HepG2 (cell line): ENCODE data around the gene FHIT. TPM values are rescaled to one million over a fixed set of nuclear protein-coding genes. Genes with fewer than 3 reads are reported as not detected.

Experiments
- ATAC-seq: fragments of 200-7000 bp; cut with Tn5 transposase; 3 replicates; pipeline ENCODE4 v1.9.1; 2020; ENCODE audit warnings: mild to moderate bottlenecking, moderate library complexity
- BruUV-seq: library from RNA; stranded (reverse); fragments of 400-500 nt; replicated peaks from 2 replicates; lab custom pipeline; 2021; lab: Mats Ljungman, UMichigan
- CTCF ChIA-PET: fragments of 300-600 bp; formaldehyde crosslinking; extraction: SDS; loops from one replicate; lab custom pipeline; 2021; ENCODE audit warnings: low total read pairs, inconsistent platforms, low intra/inter-chr PET ratio; lab: Yijun Ruan, JAX
- POLR2A ChIA-PET: fragments of 350-600 bp; sonication (Branson Sonifier 250); formaldehyde crosslinking; loops from one replicate; lab custom pipeline; 2020; ENCODE audit warnings: antibody characterized with exemption, inconsistent platforms; lab: Yijun Ruan, JAX
- DNase-seq: peaks from one replicate; pipeline ENCODE4 v3.0.0-alpha.2; 2015; ENCODE audit warnings: low spot score
- FAIRE-seq: peaks from 3 replicates; lab custom pipeline; 2011; peaks lifted over from hg19 to GRCh38; lab: Jason Lieb, UNC
- H2AFZ ChIP-seq: one replicate; pipeline ENCODE4 v1.6.1; 2011; ENCODE audit warnings: low read length, inconsistent platforms
- H3K27ac ChIP-seq: fragments of 300-600 bp; 3 replicates; pipeline ENCODE4 v1.8.0; 2011; ENCODE audit warnings: mixed run types, mild to moderate bottlenecking, mixed read lengths, low read length, inconsistent platforms; ENCODE audit not compliant: insufficient read depth; ENCODE audit errors: extremely low read length
- H3K27me3 ChIP-seq, 2 experiments: fragments of 200-600 bp in 1 of 2; 2 replicates in 1 of 2; 3 replicates in 1 of 2; pipeline versions ENCODE4 v1.6.0 to v1.8.0; 2011; ENCODE audit warnings: low read length in 2 of 2, mild to moderate bottlenecking in 2 of 2, moderate library complexity in 2 of 2, inconsistent platforms in 1 of 2; ENCODE audit not compliant: insufficient read depth in 2 of 2, control insufficient read depth in 1 of 2
- H3K36me3 ChIP-seq, 2 experiments: fragments of 200-600 bp in 1 of 2; replicated peaks in 1 of 2; 2 replicates in 1 of 2; 3 replicates in 1 of 2; pipeline versions ENCODE4 v1.5.1 to v1.8.0; 2011; ENCODE audit warnings: low read length in 2 of 2, inconsistent platforms in 1 of 2; ENCODE audit not compliant: insufficient read depth in 2 of 2, control insufficient read depth in 1 of 2
- H3K4me1 ChIP-seq: 2 replicates; pipeline ENCODE4 v1.5.1; 2012; ENCODE audit warnings: low read length, inconsistent platforms; ENCODE audit not compliant: insufficient read depth
- H3K4me2 ChIP-seq: 2 replicates; pipeline ENCODE4 v1.6.0; 2011; ENCODE audit warnings: low read depth, low read length, inconsistent platforms
- H3K4me3 ChIP-seq, 3 experiments: fragments of 200-600 bp in 1 of 3; sonication (generic), shearing (Covaris generic) in 1 of 3; replicated peaks in 1 of 3; 2 replicates each; pipeline ENCODE4 v1.5.1; 2011 to 2016; ENCODE audit warnings: low read length in 3 of 3, inconsistent platforms in 2 of 3, low read depth in 2 of 3, mild to moderate bottlenecking in 2 of 3, control low read depth in 1 of 3, mixed read lengths in 1 of 3; ENCODE audit not compliant: insufficient read depth in 1 of 3
- H3K79me2 ChIP-seq: one replicate; pipeline ENCODE4 v1.6.1; 2011; ENCODE audit warnings: low read length, inconsistent platforms; ENCODE audit not compliant: insufficient read depth
- H3K9ac ChIP-seq: 2 replicates; pipeline ENCODE4 v1.6.0; 2011; ENCODE audit warnings: mild to moderate bottlenecking, low read depth, low read length, inconsistent platforms; ENCODE audit not compliant: insufficient read depth
- H3K9me3 ChIP-seq: 2 replicates; pipeline ENCODE4 v1.5.1; 2012; ENCODE audit warnings: mild to moderate bottlenecking, low read length
- H4K20me1 ChIP-seq: 2 replicates; pipeline ENCODE4 v1.6.0; 2011; ENCODE audit warnings: inconsistent platforms, mild to moderate bottlenecking, low read length, moderate library complexity; ENCODE audit not compliant: insufficient read depth
- NFATC3 ChIP-seq: sonication (generic); formaldehyde crosslinking; IDR thresholded peaks from 2 replicates; pipeline ENCODE4 v1.5.1; 2020; ENCODE audit warnings: mild to moderate bottlenecking, missing genetic modification reagents
- POLR2AphosphoS2 ChIP-seq: IDR thresholded peaks from 2 replicates; pipeline ENCODE4 v1.6.1; 2011; ENCODE audit warnings: low read depth, low read length, improper control_type of control experiment
- U2AF1 ChIP-seq: fragments of 200-400 bp; formaldehyde crosslinking; optimal IDR thresholded peaks from 2 replicates; pipeline ENCODE3; 2017; ENCODE audit warnings: mild to moderate bottlenecking, low read depth, low read length
- ZNF232 ChIP-seq: sonication (generic); formaldehyde crosslinking; IDR thresholded peaks from 2 replicates; pipeline ENCODE4 v1.4.0; 2020; ENCODE audit warnings: missing genetic modification reagents, borderline replicate concordance
- WGBS: methylation state at CpG from one replicate; pipeline ENCODE4 v1.1.6; 2017; ENCODE audit warnings: low lambda C conversion rate; 5-methylcytosine and 5-hydroxymethylcytosine counted together
- in situ Hi-C: cut with HindIII; loops from 2 replicates; pipeline ENCODE4 v1.10.0; 2017; ENCODE audit warnings: low pct_unique_long_range_greater_than_20kb; ENCODE audit not compliant: extremely low pct_ligation_motif_present
- intact Hi-C: fragments of 100-400 bp; cut with micrococcal nuclease; formaldehyde crosslinking; loops from one replicate; pipeline ENCODE4 v1.10.0; 2022; ENCODE audit not compliant: unreplicated experiment
- polyA plus RNA-seq, 8 experiments: library from polyadenylated mRNA; depleted of rRNA in 3 of 8; stranded (reverse) in 7 of 8; unstranded in 1 of 8; fragments of >200 nt; fragmentation: Illumina TruSeq in 4 of 8; extraction: Trizol in 4 of 8; gene quantifications; 2 replicates each; pipeline versions ENCODE4 v1.2.1 to v1.2.3, GENCODE V29; 2011 to 2016; ENCODE audit warnings: low read depth in 4 of 8, missing spikeins in 1 of 8, mixed read lengths in 1 of 8; ENCODE audit not compliant: insufficient read depth in 1 of 8
- total RNA-seq, 5 experiments: library from RNA; depleted of rRNA; stranded (reverse); fragments of >200 nt; fragmentation: Illumina TruSeq; extraction: Trizol; gene quantifications; 2 replicates each; pipeline ENCODE4 v1.2.3, GENCODE V29; 2016; ENCODE audit warnings: low read depth in 1 of 5
- TF ChIP-seq, protein P1 (sequence below): sonication (generic); formaldehyde crosslinking; IDR thresholded peaks from 2 replicates; pipeline ENCODE4 v1.4.0; 2020; ENCODE audit warnings: missing genetic modification reagents
- TF ChIP-seq, protein P2 (sequence below): sonication (generic); formaldehyde crosslinking; IDR thresholded peaks from 2 replicates; pipeline ENCODE4 v1.4.0; 2020; ENCODE audit warnings: missing genetic modification reagents
- TF ChIP-seq, protein P3 (sequence below): sonication (generic); formaldehyde crosslinking; IDR thresholded peaks from 2 replicates; pipeline ENCODE4 v1.8.1; 2023; ENCODE audit warnings: mild to moderate bottlenecking, missing genetic modification reagents

The FHIT gene
- total and polyA plus RNA-seq, 2 of the 13 experiments (the other 11 are each of a cell fraction or from before 2014, with no cell fraction given): 4.0 to 4.6 TPM

DNA sequence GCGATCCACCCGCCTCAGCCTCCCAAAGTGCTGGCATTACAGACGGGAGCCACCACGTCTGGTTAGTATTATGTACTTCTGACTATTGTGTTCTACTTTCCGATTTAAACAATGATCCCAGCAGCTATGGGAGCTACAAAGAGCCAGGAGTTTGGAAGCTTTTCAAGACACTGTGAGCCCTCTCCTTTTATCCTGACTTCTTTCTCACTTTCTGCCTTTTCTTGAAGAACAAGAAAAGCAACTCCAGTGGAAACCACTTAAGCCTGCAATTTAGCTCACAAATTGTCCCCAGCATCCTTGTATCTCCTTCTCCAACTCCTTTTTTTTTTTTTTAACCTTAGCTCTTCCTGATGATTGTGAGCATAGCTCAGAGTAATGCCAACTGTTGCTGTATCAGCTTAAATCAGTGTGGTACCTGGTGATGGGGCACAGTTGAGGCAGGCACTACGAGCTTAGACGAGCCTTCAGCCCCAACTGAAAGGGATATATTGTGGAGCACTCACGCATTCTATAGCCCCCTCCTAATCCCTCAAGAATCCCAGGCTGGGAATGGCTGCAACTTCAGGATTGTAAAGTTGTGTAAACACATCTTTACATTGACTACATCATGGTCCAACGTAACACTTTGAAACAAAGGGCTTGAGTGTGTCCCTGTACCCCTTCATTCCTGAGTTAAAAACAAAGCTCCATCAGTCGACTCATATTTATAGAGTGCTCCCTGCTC lies 677.0 kb downstream of the FHIT start:
- H3K4me3 ChIP-seq: no peak overlapping the region
- no peaks in the 10 kb centered on the region for H3K9me3 ChIP-seq
- H3K4me2 ChIP-seq: no peak overlapping the region
- H3K36me3 ChIP-seq: no peaks in the 10 kb centered on the region
- in situ Hi-C loops (no loop called here), intact Hi-C loops (no loop called here)
- POLR2A ChIA-PET: no interaction called here
- CTCF ChIA-PET: no interaction called here
- no TSS peak for BruUV-seq
- DNase-seq (no peak), FAIRE-seq (no peak), ATAC-seq (no peak)
- H3K9ac ChIP-seq: no peak overlapping the region
- H3K27me3 ChIP-seq: no peaks in the 10 kb centered on the region
- no peak overlapping the region for H2AFZ ChIP-seq
- H3K79me2 ChIP-seq: no peaks in the 10 kb centered on the region
- no peaks in the 10 kb centered on the region for H4K20me1 ChIP-seq
- TF ChIP-seq, protein P1, sequence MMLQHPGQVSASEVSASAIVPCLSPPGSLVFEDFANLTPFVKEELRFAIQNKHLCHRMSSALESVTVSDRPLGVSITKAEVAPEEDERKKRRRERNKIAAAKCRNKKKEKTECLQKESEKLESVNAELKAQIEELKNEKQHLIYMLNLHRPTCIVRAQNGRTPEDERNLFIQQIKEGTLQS: no peak
- no peak for TF ChIP-seq ZNF232 (CRISPR knock-in tag)
- WGBS: 43% methylated on average over 9 of the region's 10 CpGs
- no peak overlapping the region for H3K27ac ChIP-seq
- H3K4me1 ChIP-seq: no peaks in the 10 kb centered on the region

- Histone ChIP-seq H3K79me2 (no peaks in the 10 kb centered on the region), H3K4me1 (no peaks in the 10 kb centered on the region), H3K9ac (no peak overlapping the region), H4K20me1 (no peaks in the 10 kb centered on the region), H3K4me3 (no peak overlapping the region), H3K4me2 (no peak overlapping the region), H3K9me3 (no peaks in the 10 kb centered on the region), H3K27me3 (no peaks in the 10 kb centered on the region), H3K27ac (no peak overlapping the region), H3K36me3 (no peaks in the 10 kb centered on the region), H2AFZ (no peak overlapping the region)
- WGBS: 36% methylated on average over 9 of the region's 9 CpGs
- CTCF ChIA-PET: no interaction called here
- no peak for DNase-seq
- intact Hi-C loops: no loop called here
- no TSS peak for BruUV-seq
- no peak for TF ChIP-seq U2AF1
- no peak for TF ChIP-seq NFATC3 (CRISPR knock-in tag)
- TF ChIP-seq, protein P2, sequence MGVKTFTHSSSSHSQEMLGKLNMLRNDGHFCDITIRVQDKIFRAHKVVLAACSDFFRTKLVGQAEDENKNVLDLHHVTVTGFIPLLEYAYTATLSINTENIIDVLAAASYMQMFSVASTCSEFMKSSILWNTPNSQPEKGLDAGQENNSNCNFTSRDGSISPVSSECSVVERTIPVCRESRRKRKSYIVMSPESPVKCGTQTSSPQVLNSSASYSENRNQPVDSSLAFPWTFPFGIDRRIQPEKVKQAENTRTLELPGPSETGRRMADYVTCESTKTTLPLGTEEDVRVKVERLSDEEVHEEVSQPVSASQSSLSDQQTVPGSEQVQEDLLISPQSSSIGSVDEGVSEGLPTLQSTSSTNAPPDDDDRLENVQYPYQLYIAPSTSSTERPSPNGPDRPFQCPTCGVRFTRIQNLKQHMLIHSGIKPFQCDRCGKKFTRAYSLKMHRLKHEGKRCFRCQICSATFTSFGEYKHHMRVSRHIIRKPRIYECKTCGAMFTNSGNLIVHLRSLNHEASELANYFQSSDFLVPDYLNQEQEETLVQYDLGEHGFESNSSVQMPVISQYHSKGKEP (CRISPR knock-in tag): no peak
- TF ChIP-seq POLR2AphosphoS2: no peak
- TF ChIP-seq, protein P3, sequence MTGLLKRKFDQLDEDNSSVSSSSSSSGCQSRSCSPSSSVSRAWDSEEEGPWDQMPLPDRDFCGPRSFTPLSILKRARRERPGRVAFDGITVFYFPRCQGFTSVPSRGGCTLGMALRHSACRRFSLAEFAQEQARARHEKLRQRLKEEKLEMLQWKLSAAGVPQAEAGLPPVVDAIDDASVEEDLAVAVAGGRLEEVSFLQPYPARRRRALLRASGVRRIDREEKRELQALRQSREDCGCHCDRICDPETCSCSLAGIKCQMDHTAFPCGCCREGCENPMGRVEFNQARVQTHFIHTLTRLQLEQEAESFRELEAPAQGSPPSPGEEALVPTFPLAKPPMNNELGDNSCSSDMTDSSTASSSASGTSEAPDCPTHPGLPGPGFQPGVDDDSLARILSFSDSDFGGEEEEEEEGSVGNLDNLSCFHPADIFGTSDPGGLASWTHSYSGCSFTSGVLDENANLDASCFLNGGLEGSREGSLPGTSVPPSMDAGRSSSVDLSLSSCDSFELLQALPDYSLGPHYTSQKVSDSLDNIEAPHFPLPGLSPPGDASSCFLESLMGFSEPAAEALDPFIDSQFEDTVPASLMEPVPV (CRISPR knock-in tag): no peak
- POLR2A ChIA-PET: no interaction called here
- no peak for FAIRE-seq
- no peak for ATAC-seq
- in situ Hi-C loops: no loop called here
Measured at GRCh38 chr3:60573494-60573893, 677.8 kb downstream of the FHIT start.
